GM12892 (cell line): ENCODE measurements around the gene LHX6.

Source experiments
- POLR2A ChIP-seq: IDR thresholded peaks from 2 replicates; pipeline ENCODE4 v1.6.1; 2011; ENCODE audit warnings: low read depth, low read length, control low read depth
- POLR2AphosphoS5 ChIP-seq: IDR thresholded peaks from 2 replicates; pipeline ENCODE4 v1.6.1; 2011; ENCODE audit warnings: low read depth, low read length, control low read depth

GRCh38 chr9:122204055-122204454 lies 24.7 kb downstream of the LHX6 start:
- TF ChIP-seq POLR2A (no peak), POLR2AphosphoS5 (no peak)
